HG02885 (cell line): ENCODE data around the gene WDR35.

Experiments used
- ATAC-seq: cut with Tn5 transposase; IDR thresholded peaks from one replicate; pipeline ENCODE4 v1.9.1; 2021; ENCODE audit warnings: mild to moderate bottlenecking; ENCODE audit not compliant: unreplicated experiment, poor library complexity

WDR35 gene

DNA sequence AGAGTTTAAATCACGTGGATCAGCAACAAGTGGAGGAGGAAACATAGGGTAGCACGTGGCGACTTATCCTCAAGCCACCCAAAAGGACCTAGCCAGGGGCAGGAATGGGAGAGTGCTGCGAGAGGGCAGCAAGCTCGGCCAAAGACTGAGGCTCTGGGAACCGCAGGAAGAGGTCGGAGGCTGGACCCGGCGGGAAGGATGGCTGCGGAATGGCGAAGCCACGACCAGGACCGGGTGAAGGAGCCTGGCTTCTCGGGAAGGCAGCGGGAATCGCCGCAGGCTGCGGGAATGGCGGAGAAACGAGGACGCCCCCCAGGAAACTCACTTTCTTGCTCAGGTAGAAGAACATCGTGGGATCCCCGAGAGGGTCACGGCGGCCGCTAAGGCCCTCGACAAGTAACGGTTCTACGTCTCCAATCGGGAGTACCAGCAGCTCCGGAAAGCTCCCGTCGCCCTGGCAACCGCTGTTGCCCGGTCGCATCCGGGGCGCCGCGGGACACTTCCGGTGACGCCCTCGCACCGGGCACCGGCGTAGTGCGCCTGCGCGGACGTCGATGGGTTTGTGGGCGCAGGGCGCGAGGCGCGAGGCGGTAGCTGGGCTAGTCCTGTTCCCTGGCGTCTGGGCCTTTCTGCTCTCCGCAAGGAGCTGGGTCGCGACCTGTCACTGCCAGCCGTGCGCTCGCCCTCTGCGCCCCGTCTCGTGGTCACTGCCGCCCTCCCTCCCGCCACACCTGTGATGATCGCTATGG, at the start of gene WDR35:
Gene WDR35, minus strand, starts transcription at position 439 of the 749 bp plus-strand sequence. Its CDS starts 90 bp downstream, at position 349.
- ATAC-seq, result peak; percentile 95

DNA sequence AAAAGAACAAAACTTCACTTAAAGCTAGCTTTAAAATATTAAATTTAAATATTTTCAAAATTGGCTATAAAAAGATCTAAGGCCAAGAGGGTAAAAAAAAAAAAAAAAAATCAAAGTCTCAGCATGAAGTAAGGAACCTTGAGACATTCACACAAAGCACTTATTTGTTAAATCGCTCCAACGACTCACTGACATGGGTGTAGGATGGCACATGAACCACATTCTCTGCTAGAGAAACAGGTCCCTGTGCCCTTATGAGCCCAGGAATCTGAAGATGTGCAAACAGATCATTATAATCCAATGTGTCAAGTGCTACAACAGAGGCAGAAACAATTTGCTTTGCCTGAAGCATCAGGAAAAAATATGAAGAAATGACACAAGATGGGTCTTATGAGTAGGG, 47.8 kb upstream of the WDR35 start:
- no peak for ATAC-seq

DNA sequence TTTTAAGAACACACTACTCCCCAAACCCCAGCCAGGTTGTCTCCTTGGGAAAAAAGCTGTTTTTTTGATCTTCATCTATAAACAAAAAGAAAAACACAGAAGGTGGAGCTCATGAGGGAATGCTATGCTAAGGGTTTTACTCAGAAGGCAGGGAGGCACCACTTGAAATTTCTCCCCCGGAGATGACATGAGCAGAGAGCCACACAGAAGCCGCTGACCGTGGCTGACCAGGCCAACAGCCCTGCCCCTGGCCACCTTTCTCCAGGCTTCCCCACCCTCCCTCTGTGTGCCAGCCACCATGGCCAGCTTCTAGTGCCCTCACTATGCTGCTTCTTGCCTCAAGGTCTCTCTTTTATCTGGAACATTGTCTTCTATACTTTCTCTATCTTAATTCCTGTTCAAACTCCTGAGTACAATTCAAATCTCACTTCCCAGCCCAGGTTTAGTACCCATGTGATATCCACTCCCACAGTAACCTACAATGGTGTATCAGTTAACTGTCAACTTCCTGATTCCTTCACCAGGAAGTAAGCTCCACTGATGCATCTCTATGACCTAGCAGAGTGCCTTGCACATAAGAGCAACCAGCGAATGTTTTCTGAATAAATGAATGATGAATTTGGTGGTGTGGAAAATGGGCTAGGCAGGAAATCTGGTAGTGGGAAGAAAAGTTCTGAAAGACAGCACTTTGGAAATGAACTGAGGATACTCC, 46.2 kb upstream of the WDR35 start:
- ATAC-seq, result no peak

DNA sequence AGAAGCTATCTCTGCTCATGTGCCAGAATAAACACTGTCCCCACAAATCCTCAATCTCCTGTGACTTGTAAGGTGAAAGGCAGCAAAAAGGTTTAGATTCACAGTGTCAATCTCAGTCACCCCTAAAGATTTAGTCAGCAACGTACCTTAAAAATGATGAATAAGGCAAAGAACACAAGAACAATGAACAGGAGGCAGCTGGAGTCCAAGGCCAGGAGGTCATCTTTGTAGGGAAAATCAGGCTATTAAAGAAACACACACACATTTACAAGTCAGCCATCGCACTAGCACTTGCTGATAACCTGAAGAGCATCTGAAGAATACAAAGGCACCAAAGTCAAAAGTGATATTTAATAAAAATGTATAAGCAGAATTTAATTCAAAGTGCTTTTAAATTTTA, 44.9 kb upstream of the WDR35 start:
- no peak for ATAC-seq

DNA sequence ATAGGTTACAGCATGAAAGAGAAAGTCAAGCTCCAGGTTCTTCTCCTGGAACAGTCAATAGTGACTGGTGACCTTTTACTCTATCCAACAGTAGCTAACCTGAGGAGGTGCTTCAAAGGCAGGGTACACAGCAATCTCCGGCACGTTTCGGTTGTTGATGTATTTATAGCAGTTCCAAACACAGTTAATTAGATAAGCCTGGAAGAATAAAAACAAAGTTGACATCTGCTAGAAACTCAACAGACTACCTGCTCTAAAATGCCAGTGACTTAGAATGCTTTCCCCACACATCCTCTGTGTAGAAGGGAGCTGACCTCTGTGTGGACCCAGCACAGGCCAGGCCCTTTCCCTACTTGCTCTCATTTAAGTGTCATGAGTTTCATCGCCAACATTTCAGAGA, 44.3 kb upstream of the WDR35 start:
- ATAC-seq, result no peak

DNA sequence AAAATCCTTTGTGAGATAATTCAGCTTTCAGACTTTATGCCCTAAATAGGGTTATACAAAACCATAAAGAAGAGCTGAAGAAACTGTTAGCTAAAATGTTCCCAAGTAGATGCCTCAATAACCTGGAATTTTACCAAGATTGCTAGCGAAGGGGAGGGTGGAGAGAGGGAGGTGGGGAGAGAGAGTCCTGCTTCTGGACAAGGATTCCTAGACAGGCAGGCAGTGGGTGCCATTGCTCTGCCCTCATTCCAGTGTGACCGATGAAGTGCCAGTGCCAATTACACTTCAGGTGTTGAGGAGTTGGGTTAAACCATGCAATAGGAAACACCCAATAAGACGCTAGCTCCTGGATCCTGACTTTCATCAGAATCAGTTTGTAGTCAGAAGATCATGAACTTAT, 43.4 kb upstream of the WDR35 start:
- ATAC-seq, result no peak

DNA sequence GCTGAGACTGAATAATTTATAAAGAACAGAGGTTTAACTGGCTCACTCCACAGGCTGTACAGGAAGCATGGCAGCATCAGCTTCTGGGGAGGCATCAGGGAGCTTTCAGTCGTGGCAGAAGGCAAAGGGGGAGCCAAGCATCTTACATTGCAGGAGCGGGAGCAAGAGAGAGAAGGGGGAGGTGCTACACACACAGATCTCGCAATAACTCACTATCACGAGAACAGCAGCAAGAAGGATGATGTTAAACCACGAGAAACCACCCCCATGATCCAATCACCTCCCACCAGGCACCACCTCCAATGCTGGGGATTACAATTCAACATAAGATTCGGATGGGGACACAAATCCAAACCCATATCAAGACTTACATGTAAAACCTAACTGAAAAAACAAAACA, 40.3 kb upstream of the WDR35 start:
- ATAC-seq, result no peak

DNA sequence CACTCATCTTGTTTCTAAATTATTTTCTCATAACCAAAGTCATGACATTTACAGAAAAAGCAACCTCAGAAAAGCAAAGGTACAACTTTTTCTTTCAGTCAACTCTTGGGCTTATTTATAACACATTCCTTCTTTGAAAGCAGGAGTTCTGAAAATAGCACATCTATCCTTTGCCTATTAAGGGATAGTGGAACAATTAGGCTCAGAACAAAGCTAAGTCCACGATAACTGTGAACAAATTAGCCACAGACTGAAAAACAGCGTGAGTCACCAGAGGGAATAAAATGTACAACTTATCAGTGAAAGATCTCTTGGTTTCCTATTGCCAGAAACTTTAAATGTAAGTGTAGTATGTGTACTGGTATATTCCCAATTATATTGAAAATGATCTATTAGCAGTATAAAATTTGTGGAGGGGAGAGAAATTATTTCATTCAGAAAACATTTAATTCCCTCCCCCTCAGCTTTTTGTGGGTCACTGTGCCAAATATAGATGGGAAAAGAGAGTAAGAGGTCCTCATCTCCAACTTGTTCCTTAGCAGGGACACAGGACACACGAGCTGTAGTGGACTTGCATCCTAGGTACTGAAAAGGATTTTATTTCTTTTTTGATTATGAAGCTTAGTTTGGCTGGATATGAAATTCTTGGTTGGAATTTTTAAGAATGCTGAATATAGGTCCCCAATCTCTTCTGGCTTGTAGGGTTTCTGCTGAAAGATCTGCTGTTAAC, 38.0 kb upstream of the WDR35 start:
- ATAC-seq, result no peak

DNA sequence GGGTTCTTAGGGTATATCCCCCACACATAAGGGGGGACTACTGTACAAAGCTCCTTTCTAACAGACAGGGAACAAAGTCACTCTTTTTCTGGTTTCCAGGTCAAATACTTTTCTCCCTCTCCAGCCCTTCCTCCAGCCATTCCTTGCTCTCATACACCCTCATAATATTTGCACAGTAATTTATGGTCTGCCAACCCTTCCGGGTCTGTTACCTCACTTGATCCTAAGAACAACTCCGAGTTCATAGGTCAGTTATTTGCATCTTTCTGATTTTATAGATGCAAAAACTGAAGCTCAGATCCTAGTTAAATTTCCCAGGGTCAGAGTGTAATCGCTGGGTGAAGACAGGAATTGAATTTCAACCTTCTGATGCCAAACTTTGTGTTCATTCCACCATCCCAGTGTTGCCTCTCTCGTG, 37.4 kb upstream of the WDR35 start:
- ATAC-seq, result no peak

DNA sequence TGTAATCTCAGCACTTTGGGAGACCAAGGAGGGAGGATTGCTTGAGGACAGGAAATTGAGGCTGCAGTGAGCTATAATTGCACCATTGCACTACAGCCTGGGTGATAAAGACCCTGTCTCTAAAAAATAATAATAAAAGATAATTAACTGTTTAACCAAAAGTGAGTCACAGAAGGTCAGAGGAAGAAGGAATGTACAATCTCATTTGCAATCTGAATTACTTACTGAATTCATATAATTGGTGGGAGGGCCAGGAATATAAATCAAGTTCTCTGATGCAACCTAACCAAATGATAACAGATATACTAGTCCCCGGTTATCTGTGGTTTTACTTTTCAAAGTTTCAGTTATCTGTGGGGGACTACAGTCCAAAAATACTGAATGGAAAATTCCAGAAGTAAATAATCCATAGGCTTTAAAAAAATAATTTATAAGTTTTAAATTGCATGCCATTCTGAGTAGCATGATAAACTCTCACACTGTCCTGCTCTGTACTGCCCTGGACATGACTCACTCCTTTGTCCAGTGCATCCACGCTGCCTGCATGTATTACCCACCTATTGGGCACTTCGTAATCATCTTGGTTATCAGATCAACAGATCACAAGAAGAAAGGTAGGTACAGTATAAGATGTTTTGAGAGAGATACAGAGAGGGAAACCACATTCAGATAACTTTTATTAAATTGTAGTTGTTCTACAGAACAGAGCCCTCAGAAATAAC, 35.3 kb upstream of the WDR35 start:
- ATAC-seq, result no peak

DNA sequence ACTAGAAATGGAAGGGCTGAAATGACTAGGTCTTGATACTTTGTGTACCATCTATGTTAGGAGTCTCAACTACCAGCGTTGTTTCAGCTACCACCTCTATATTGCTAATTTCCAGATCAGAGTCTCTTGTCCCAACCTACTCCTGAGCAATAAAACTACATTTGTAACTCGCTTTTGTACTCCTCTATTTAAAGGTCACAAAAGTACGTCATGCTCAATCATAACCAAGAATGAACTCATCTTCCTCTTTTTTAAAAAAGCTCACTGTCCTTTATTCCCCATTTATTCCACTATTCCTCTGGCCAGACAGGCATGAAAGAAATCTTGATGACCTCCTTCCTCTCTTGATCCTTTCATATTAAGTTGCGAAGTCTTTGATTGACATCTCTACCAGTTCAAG, 33.8 kb upstream of the WDR35 start:
- ATAC-seq, result no peak

DNA sequence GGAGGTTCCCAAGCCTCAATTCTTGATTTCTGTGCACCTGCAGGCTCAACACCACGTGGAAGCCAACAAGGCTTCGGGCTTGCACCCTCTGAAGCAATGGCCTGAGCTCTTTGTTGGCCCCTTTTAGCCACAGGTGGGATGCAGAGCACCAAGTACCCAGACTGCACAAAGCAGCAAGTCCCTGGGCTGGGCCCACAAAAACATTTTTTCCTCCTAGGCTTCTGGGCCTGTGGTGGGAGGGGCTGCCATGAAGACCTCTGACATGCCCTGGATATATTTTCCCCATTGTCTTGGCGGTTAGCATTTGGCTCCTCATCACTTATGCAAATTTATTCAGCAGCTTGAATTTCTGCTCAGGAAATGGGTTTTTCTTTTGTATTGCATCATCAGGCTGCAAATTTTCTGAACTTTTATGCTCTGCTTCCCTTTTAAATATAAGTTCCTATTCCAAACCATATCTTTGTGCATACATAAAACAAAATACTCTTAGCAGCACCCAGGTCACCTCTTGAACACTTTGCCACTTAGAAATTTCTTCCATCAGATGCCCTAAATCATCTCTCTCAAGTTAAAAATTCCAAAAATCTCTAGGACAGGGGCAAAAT, 31.6 kb upstream of the WDR35 start:
- ATAC-seq, result no peak

DNA sequence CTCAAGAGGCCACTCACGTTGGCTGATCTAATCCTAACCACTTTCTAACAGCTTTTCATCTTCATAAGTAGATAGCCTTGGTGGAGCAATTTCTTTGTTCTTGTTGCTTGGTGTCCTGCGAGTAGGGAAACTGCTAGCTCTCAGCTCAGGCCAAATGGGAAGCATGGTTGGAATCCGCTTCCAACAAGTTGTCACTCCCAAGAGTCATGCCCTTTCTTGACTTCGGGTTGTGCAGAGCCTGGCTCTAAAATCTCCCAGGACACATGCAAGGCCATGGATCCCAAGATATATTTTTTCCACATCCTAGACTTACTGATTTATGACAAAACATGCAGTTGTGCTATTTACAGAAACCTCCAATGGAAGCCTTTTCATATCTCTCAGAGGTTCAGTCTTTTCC, 29.8 kb upstream of the WDR35 start:
- ATAC-seq, result no peak

DNA sequence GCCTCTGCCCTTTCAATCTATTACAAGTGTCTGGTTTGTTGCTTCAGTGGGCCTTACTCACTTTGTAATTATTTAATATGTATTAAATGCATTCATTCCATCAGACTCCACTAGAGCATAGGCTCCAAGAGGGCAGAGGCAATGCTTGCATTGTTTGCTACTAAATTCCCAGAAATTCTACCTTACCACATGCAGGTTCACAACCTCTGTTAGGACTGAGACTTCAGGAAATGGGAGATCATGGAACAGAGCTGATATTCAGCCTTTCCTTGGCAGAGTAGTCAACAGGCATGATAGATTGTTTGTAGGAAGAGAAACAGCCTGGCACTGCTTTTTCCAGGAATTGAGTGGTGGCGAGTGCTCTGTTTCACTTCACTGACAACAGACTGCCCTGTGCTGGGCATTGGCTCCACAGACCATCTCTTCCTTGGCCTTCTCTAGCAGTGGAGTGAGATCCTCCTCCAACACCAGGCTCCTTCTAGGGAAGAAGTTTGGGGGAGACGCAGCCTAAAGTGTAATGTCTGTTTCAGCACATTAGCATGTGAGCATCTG, 28.8 kb upstream of the WDR35 start:
- ATAC-seq, result no peak

DNA sequence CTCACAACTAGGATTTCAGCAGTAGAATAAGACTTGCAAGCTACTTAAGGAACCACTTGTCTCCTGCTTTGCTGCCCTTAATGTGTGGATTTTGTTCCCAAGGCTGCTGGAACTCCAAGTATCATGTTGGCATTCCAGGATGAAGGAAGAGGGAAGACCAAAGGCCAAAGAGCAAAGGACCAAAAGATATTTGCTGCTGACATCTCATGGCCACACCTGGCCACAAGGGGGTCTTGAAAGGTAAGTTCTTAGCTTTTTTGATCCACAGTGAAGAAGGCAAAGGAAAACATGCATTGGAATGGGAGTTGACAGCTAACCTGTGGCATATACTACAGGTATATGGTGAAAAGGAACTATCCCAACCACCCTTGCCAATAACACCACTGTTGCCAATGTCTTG, 26.4 kb upstream of the WDR35 start:
- ATAC-seq, result no peak

DNA sequence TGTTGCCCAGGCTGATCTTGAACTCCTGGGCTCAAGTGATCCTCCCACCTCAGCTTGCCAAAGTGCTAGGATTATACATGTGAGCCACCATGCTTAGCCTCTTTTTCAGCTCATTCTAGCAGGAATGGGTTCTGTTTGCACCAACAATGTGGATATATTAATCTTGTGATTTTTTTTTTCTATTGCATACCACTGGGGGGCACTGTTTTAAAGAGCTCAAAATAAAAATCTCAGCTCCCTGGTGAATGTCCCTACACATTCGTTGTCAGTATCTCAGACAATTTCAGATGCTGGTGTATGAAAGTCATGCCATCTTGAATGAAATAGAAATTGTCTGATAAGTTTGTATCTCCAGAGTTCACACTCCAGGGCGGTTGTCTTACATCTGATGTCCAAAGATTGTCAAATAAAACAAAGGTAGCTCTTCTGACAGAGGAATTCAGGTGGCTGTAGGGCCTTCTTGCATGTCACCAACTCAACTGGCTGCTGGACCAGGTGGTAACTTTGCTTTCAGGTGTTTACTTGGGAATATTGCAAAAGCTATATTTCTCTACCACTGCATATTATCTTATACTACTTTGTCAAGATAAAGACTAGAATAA, 25.7 kb upstream of the WDR35 start:
- ATAC-seq, result peak; percentile 48

DNA sequence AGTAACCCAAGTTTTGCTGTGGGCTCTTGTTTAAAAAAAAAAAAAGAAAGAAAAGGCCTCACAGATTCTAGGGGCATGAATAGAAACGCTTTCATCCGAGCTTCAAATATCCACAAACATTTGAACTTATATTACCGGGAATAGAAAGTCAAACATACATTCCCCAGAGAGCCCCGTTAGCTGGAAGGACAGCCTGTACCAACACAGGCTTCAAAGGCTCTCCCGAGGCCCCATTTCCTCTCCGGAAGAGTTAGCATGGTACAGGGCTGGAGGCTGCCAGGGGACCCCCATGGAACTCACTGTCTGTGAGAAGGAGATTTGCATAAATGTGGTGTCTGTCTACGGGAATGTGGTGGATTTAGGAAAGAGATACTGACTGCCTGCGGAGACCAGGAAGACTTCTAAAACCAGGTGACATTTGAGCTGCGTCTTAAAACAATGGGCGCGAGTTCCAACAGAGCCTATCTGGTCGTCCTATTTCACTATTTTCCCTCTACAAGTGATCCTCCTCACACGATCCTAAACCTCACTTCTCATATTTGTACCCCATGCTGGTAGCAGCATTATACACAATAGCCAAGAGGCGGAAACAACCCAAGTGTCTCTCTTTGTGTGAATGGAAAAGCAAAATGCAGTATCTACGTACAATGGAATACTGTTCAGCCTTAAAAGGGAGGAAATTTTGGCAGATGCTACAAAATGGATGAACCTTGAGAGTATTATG, 23.4 kb upstream of the WDR35 start:
- ATAC-seq, result no peak

DNA sequence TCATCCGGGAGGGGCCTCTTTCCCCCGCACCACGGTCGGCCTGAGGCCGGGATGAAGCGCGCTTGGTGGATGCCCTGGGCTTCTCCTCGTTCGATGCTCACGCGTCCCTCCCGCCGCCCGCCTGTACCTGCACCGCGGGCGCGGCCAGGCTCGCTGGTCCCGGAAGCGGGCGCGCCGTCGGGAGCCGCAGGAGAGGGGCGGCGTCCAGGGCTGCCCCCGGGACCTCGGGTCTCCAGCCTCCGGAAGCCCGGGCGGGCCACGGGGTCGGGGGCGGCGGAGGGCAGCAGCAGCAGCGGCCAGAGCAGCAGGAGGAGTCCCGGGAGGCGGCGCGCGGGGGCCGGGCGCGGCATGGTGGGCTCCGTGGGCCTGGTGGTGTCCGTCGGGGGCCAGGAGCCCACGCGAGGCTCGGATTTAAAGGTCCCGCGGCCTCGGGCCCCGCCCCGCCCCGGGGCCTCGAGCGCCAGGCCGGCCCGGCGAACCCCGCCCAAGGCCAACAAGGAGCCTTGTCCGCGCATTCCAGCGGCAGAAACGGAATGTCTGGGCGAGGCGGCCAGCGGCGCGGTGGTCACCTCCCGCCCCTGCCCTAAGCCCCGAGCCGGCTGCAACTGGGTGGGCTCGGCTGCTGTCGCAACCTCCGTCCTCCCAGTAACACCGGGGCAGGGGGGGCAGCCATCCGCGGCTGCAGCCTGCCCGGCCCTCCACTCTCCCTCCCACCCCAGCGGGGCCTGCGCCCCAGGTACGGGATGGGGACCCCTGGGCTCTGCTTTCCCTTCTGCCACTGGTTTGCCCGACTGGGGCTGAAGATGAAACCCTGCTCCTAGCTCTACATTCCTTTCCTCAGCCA, 22.6 kb upstream of the WDR35 start, which contains the start of gene MATN3:
Gene MATN3, minus strand, starts transcription at position 387 of the 844 bp plus-strand sequence. Its CDS starts 37 bp downstream, at position 350.
- ATAC-seq, result peak; percentile 44
